Measurements from ENCODE around the gene INSRR.

Gene INSRR

GRCh38 chr1:156858959-156859522 lies at the start of gene INSRR:
INSRR (minus strand) TSS chr1:156859117; CDS start chr1:156858621, 496 bp downstream.
- no peak for DNase-seq

- DNase-seq, result no peak
Measured at GRCh38 chr1:156908541-156908940, 49.6 kb upstream of the INSRR start.

- DNase-seq, result no peak
Measured at GRCh38 chr1:156906206-156906906, 47.4 kb upstream of the INSRR start.

- DNase-seq, result no peak
Measured at GRCh38 chr1:156905651-156906050, 46.7 kb upstream of the INSRR start.

- no peak for DNase-seq
Measured at GRCh38 chr1:156905176-156905575, 46.3 kb upstream of the INSRR start.

- no peak for DNase-seq
Measured at GRCh38 chr1:156904187-156904959, 45.5 kb upstream of the INSRR start.

- no peak for DNase-seq
Measured at GRCh38 chr1:156903328-156904091, 44.6 kb upstream of the INSRR start.

- DNase-seq, result no peak
Measured at GRCh38 chr1:156901966-156902915, 43.3 kb upstream of the INSRR start.

GRCh38 chr1:156901590-156901900 lies 42.6 kb upstream of the INSRR start:
- no peak for DNase-seq

- DNase-seq, result no peak
Measured at GRCh38 chr1:156900896-156901589, 42.1 kb upstream of the INSRR start.

GRCh38 chr1:156899956-156900718 lies 41.2 kb upstream of the INSRR start:
- DNase-seq, result no peak

GRCh38 chr1:156898971-156899664 lies 40.2 kb upstream of the INSRR start:
- DNase-seq, result no peak

- no peak for DNase-seq
Measured at GRCh38 chr1:156898161-156898566, 39.2 kb upstream of the INSRR start.

GRCh38 chr1:156897078-156897825 lies 38.3 kb upstream of the INSRR start:
- no peak for DNase-seq

- DNase-seq, result no peak
Measured at GRCh38 chr1:156896490-156897033, 37.6 kb upstream of the INSRR start.

GRCh38 chr1:156895927-156896326 lies 37.0 kb upstream of the INSRR start:
- no peak for DNase-seq

- no peak for DNase-seq
Measured at GRCh38 chr1:156895455-156895812, 36.5 kb upstream of the INSRR start.

- DNase-seq, result no peak
Measured at GRCh38 chr1:156894711-156895454, 36.0 kb upstream of the INSRR start.
